ENCODE results near the gene RASAL1.

DNA sequence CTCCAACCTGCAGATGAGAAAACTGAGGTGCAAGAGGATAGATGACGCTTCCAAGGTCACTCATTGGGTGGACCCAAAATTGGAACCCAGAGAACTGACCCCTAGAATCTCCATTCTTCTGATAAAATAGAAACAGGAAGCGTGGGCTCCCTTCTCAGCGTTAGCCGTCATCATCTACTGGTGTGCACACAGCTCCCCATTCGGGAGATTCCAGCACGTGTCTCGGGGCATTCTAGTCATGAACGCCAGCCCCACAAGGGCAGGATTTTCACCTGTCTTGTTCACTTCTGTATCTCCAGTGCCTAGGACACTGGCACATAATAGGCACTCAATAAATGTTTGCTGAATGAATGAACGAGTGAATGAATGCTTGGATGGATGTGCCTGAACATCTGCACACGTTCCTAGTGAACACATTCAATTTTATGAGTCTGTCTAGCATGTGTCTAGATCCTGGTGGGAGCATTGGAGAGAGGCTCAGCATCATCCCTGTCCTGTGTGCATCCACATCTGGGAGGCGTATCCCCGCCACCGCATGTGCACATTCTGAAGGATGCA is 30.5 kb downstream of the RASAL1 start:
- TF ChIP-seq, protein P1, sequence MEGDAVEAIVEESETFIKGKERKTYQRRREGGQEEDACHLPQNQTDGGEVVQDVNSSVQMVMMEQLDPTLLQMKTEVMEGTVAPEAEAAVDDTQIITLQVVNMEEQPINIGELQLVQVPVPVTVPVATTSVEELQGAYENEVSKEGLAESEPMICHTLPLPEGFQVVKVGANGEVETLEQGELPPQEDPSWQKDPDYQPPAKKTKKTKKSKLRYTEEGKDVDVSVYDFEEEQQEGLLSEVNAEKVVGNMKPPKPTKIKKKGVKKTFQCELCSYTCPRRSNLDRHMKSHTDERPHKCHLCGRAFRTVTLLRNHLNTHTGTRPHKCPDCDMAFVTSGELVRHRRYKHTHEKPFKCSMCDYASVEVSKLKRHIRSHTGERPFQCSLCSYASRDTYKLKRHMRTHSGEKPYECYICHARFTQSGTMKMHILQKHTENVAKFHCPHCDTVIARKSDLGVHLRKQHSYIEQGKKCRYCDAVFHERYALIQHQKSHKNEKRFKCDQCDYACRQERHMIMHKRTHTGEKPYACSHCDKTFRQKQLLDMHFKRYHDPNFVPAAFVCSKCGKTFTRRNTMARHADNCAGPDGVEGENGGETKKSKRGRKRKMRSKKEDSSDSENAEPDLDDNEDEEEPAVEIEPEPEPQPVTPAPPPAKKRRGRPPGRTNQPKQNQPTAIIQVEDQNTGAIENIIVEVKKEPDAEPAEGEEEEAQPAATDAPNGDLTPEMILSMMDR (conservative IDR thresholded peaks at IDR 0.05; ENCODE audit: low read depth, low read length), result no peak
- no peak for TF ChIP-seq EZH2 (IDR thresholded peaks at IDR 0.05; ENCODE audit: borderline replicate concordance, low read depth, low read length, poor library complexity, severe bottlenecking)

Data from A673 (cell line).